ENCODE measurements around the gene SH2D1A. TPM values are rescaled to one million over a fixed set of nuclear protein-coding genes. Genes with fewer than 3 reads are reported as not detected.

Gene SH2D1A
- total and polyA plus RNA-seq, 2 donors (not counting 1 experiment from before 2014, with no cell fraction given), result 0.08 TPM; not detected in 1

GRCh38 chrX:124347242-124347641 lies 879 bp downstream of the SH2D1A start:
- no peaks in the 10 kb centered on the region for H4K20me1 ChIP-seq (ENCODE audit: control insufficient read depth, extremely low read depth, insufficient read depth, low read length)
- H3K27ac ChIP-seq (ENCODE audit: insufficient read depth, low read length), result no peak overlapping the region
- no peaks in the 10 kb centered on the region for H3K9me3 ChIP-seq (ENCODE audit: control insufficient read depth, insufficient read depth, low read depth, low read length)
- no peaks in the 10 kb centered on the region for H3K36me3 ChIP-seq (ENCODE audit: control insufficient read depth, insufficient read depth, low read length)
- no peak for DNase-seq (ENCODE audit: low read depth in 2 of 2)
- no peak overlapping the region for H3K9ac ChIP-seq (ENCODE audit: insufficient read depth, low read length)
- TF ChIP-seq EZH2 (IDR thresholded peaks at IDR 0.05; ENCODE audit: low read length, missing control alignments) (no peak), CTCF (conservative IDR thresholded peaks at IDR 0.05 in 1 of 2, IDR thresholded peaks at IDR 0.05 in 1 of 2; ENCODE audit: low read depth in 1 of 2, low read length in 2 of 2) (no peak)
- H3K4me1 ChIP-seq (ENCODE audit: control insufficient read depth, extremely low read depth, insufficient read depth, low read length), result no peaks in the 10 kb centered on the region
- H3K79me2 ChIP-seq (ENCODE audit: control insufficient read depth, insufficient read depth, low read length), result no peaks in the 10 kb centered on the region
- no peak overlapping the region for H2AFZ ChIP-seq (ENCODE audit: low read length)
- no peak overlapping the region for H3K4me3 ChIP-seq (replicated peaks in 1 of 4; ENCODE audit: control extremely low read depth in 1 of 4, insufficient read depth in 1 of 4, low read depth in 3 of 4, low read length in 4 of 4)
- H3K4me2 ChIP-seq (ENCODE audit: extremely low read depth, insufficient read depth, low read length), result no peak overlapping the region
- H3K27me3 ChIP-seq (ENCODE audit: control insufficient read depth, insufficient read depth, low read length), result no peaks in the 10 kb centered on the region

GRCh38 chrX:124348182-124348581 lies 1.8 kb downstream of the SH2D1A start:
- Histone ChIP-seq H3K79me2 (ENCODE audit: control insufficient read depth, insufficient read depth, low read length) (no peaks in the 10 kb centered on the region), H4K20me1 (ENCODE audit: control insufficient read depth, extremely low read depth, insufficient read depth, low read length) (no peaks in the 10 kb centered on the region), H3K9me3 (ENCODE audit: control insufficient read depth, insufficient read depth, low read depth, low read length) (no peaks in the 10 kb centered on the region), H3K27me3 (ENCODE audit: control insufficient read depth, insufficient read depth, low read length) (no peaks in the 10 kb centered on the region), H3K4me2 (ENCODE audit: extremely low read depth, insufficient read depth, low read length) (no peak overlapping the region), H3K9ac (ENCODE audit: insufficient read depth, low read length) (no peak overlapping the region), H3K4me1 (ENCODE audit: control insufficient read depth, extremely low read depth, insufficient read depth, low read length) (no peaks in the 10 kb centered on the region), H3K36me3 (ENCODE audit: control insufficient read depth, insufficient read depth, low read length) (no peaks in the 10 kb centered on the region), H3K4me3 (replicated peaks in 1 of 4; ENCODE audit: control extremely low read depth in 1 of 4, insufficient read depth in 1 of 4, low read depth in 3 of 4, low read length in 4 of 4) (no peak overlapping the region), H3K27ac (ENCODE audit: insufficient read depth, low read length) (no peak overlapping the region), H2AFZ (ENCODE audit: low read length) (no peak overlapping the region)
- TF ChIP-seq EZH2 (IDR thresholded peaks at IDR 0.05; ENCODE audit: low read length, missing control alignments) (no peak), CTCF (conservative IDR thresholded peaks at IDR 0.05 in 1 of 2, IDR thresholded peaks at IDR 0.05 in 1 of 2; ENCODE audit: low read depth in 1 of 2, low read length in 2 of 2) (no peak)
- no peak for DNase-seq (ENCODE audit: low read depth in 2 of 2)

- Histone ChIP-seq H3K27me3 (ENCODE audit: control insufficient read depth, insufficient read depth, low read length) (no peaks in the 10 kb centered on the region), H3K27ac (ENCODE audit: insufficient read depth, low read length) (no peak overlapping the region), H3K4me2 (ENCODE audit: extremely low read depth, insufficient read depth, low read length) (no peak overlapping the region), H3K9ac (ENCODE audit: insufficient read depth, low read length) (no peak overlapping the region), H3K4me1 (ENCODE audit: control insufficient read depth, extremely low read depth, insufficient read depth, low read length) (no peaks in the 10 kb centered on the region), H2AFZ (ENCODE audit: low read length) (no peak overlapping the region), H4K20me1 (ENCODE audit: control insufficient read depth, extremely low read depth, insufficient read depth, low read length) (no peaks in the 10 kb centered on the region), H3K79me2 (ENCODE audit: control insufficient read depth, insufficient read depth, low read length) (no peaks in the 10 kb centered on the region), H3K9me3 (ENCODE audit: control insufficient read depth, insufficient read depth, low read depth, low read length) (no peaks in the 10 kb centered on the region), H3K4me3 (replicated peaks in 1 of 4; ENCODE audit: control extremely low read depth in 1 of 4, insufficient read depth in 1 of 4, low read depth in 3 of 4, low read length in 4 of 4) (no peak overlapping the region), H3K36me3 (ENCODE audit: control insufficient read depth, insufficient read depth, low read length) (no peaks in the 10 kb centered on the region)
- TF ChIP-seq CTCF (conservative IDR thresholded peaks at IDR 0.05 in 1 of 2, IDR thresholded peaks at IDR 0.05 in 1 of 2; ENCODE audit: low read depth in 1 of 2, low read length in 2 of 2) (no peak), EZH2 (IDR thresholded peaks at IDR 0.05; ENCODE audit: low read length, missing control alignments) (no peak)
- DNase-seq (ENCODE audit: low read depth in 2 of 2), result no peak
Observed at GRCh38 chrX:124348885-124349453, 2.6 kb downstream of the SH2D1A start.
